ENCODE results near the gene LPIN1. TPM values are rescaled to one million over a fixed set of nuclear protein-coding genes. Genes with fewer than 3 reads are reported as not detected.

Gene LPIN1
- total and polyA plus RNA-seq, 10 donors, result 12.3 to 55.7 (median 34.8) TPM

DNA sequence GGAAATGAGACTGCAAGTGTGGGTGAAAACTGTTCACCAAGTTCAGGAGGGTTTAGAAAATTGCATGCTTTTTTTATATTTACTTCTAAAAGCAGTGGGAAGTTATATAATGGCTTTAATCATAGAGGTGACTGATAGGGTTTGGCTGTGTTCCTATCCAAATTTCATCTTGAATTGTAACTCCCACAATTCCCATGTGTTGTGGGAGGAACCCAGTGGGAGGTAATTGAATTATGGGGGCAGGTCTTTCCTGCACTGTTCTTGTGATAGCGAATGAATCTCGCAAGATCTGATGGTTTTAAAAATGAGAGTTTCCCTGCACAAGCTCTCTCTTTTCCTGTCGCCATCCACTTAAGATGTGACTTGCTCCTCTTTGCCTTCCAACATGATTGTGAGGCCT, 40.7 kb upstream of the LPIN1 start:
- TF ChIP-seq POLR2AphosphoS5 (IDR thresholded peaks at IDR 0.05) (no peak), POLR2A (IDR thresholded peaks at IDR 0.05) (no peak)
- TF ChIP-seq, protein P1, sequence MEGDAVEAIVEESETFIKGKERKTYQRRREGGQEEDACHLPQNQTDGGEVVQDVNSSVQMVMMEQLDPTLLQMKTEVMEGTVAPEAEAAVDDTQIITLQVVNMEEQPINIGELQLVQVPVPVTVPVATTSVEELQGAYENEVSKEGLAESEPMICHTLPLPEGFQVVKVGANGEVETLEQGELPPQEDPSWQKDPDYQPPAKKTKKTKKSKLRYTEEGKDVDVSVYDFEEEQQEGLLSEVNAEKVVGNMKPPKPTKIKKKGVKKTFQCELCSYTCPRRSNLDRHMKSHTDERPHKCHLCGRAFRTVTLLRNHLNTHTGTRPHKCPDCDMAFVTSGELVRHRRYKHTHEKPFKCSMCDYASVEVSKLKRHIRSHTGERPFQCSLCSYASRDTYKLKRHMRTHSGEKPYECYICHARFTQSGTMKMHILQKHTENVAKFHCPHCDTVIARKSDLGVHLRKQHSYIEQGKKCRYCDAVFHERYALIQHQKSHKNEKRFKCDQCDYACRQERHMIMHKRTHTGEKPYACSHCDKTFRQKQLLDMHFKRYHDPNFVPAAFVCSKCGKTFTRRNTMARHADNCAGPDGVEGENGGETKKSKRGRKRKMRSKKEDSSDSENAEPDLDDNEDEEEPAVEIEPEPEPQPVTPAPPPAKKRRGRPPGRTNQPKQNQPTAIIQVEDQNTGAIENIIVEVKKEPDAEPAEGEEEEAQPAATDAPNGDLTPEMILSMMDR (IDR thresholded peaks at IDR 0.05 in 8 of 11, conservative IDR thresholded peaks at IDR 0.05 in 3 of 11), result no peak
- H3K4me1 ChIP-seq, result peaks cover 0 to 8% (median 0%) of the 10 kb centered on the region in 6 donors
- no peaks in the 10 kb centered on the region for H3K9me3 ChIP-seq
- H3K27ac ChIP-seq, result no peak overlapping the region
- no peak overlapping the region for H3K4me3 ChIP-seq
- WGBS, 5 donors, result 87 to 96% (median 92%) methylated on average over 3 of the region's 3 CpGs
- H3K36me3 ChIP-seq, result no peaks in the 10 kb centered on the region
- no peak for DNase-seq
- no peaks in the 10 kb centered on the region for H3K27me3 ChIP-seq (replicated peaks in 1 of 7)
- intact Hi-C loops (cut with DNase I; ENCODE audit: low total_unique reads), result no loop called here

DNA sequence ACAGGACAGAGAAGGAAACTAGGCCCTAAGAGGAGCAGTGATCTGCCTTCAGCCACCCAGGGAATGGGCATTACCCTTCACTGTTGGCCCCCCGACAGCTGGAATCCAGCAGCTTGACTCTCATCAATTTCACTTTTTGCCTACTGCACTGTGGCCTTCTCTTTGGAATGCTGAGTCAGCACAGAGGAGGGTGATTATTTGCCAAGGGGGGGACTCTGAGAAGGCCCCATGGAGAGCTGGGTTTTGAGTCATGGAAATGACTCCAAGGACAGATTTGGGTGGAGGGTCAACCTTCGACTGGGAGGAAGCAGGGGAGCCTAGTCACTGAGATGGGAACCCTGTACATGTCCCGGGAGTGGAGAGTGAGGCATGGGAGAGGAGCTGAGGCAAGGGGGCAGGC, 38.3 kb upstream of the LPIN1 start:
- Histone ChIP-seq H3K4me3 (no peak overlapping the region), H3K9me3 (no peaks in the 10 kb centered on the region), H3K27ac (no peak overlapping the region), H3K27me3 (replicated peaks in 1 of 7) (no peaks in the 10 kb centered on the region), H3K36me3 (no peaks in the 10 kb centered on the region), H3K4me1 (no peaks in the 10 kb centered on the region)
- DNase-seq, result no peak
- intact Hi-C loops (cut with DNase I; ENCODE audit: low total_unique reads), result no loop called here
- TF ChIP-seq POLR2AphosphoS5 (IDR thresholded peaks at IDR 0.05) (no peak), POLR2A (IDR thresholded peaks at IDR 0.05) (no peak)
- TF ChIP-seq, protein P1 (IDR thresholded peaks at IDR 0.05 in 8 of 11, conservative IDR thresholded peaks at IDR 0.05 in 3 of 11), result no peak
- 69 to 93% (median 79%) methylated on average over 3 of the region's 3 CpGs for WGBS, 5 donors

DNA sequence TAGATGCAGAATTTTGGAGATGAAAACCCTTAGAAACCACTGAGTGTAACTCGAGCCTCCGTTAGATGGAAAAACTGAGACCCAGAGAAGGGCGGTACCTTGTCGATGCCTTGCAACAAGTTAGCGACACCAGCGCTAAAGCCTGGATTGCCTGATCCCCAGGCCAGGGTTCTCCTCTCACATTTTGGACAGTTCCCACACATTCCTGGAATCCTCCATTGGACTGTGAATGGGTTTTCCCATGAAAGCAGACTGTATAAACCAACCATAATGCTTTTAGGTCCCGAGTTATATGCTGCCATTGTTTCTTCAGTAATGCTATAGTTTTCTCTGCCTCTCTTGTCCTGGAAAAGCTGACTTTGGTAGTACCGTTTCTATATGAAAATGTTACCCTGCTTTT, 37.1 kb upstream of the LPIN1 start:
- H3K27me3 ChIP-seq (replicated peaks in 1 of 7), result no peaks in the 10 kb centered on the region
- 87 to 94% (median 93%) methylated on average over 8 of the region's 8 CpGs for WGBS, 5 donors
- H3K27ac ChIP-seq, result no peak overlapping the region
- H3K36me3 ChIP-seq, result no peaks in the 10 kb centered on the region
- H3K4me1 ChIP-seq, result no peaks in the 10 kb centered on the region
- H3K9me3 ChIP-seq, result no peaks in the 10 kb centered on the region
- intact Hi-C loops (cut with DNase I; ENCODE audit: low total_unique reads), result no loop called here
- no peak for DNase-seq
- H3K4me3 ChIP-seq, result no peak overlapping the region
- TF ChIP-seq POLR2AphosphoS5 (IDR thresholded peaks at IDR 0.05) (no peak), POLR2A (IDR thresholded peaks at IDR 0.05) (no peak)
- TF ChIP-seq, protein P1 (IDR thresholded peaks at IDR 0.05 in 8 of 11, conservative IDR thresholded peaks at IDR 0.05 in 3 of 11), result no peak

DNA sequence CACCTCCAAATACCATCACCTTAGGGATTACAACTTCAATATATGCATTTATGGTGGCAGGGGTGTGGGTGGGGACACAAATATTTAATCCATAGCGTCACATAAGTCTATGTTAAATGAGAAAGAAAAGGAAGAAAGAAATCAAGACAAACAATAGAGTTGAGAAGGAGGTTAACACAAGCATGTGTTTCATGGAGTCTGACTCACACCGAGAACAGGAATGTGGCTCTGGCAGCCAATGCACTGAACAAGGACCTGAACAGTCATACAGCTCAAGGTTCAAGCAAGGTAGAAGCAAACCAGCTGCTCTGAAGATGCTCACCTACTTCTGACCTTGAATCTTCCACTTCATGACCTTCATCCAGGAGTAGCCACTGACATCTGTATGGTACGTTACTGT, 36.2 kb upstream of the LPIN1 start:
- Histone ChIP-seq H3K36me3 (no peaks in the 10 kb centered on the region), H3K27ac (no peak overlapping the region), H3K9me3 (no peaks in the 10 kb centered on the region), H3K4me3 (no peak overlapping the region), H3K4me1 (no peaks in the 10 kb centered on the region), H3K27me3 (replicated peaks in 1 of 7) (no peaks in the 10 kb centered on the region)
- intact Hi-C loops (cut with DNase I; ENCODE audit: low total_unique reads), result no loop called here
- no peak for DNase-seq
- 80 to 93% (median 89%) methylated on average over 3 of the region's 3 CpGs for WGBS, 5 donors
- TF ChIP-seq POLR2AphosphoS5 (IDR thresholded peaks at IDR 0.05), result no peak
- TF ChIP-seq POLR2A (IDR thresholded peaks at IDR 0.05), result no peak
- TF ChIP-seq, protein P1 (IDR thresholded peaks at IDR 0.05 in 8 of 11, conservative IDR thresholded peaks at IDR 0.05 in 3 of 11), result no peak
